Measurements from ENCODE around the gene MYMX.

Gene MYMX

DNA sequence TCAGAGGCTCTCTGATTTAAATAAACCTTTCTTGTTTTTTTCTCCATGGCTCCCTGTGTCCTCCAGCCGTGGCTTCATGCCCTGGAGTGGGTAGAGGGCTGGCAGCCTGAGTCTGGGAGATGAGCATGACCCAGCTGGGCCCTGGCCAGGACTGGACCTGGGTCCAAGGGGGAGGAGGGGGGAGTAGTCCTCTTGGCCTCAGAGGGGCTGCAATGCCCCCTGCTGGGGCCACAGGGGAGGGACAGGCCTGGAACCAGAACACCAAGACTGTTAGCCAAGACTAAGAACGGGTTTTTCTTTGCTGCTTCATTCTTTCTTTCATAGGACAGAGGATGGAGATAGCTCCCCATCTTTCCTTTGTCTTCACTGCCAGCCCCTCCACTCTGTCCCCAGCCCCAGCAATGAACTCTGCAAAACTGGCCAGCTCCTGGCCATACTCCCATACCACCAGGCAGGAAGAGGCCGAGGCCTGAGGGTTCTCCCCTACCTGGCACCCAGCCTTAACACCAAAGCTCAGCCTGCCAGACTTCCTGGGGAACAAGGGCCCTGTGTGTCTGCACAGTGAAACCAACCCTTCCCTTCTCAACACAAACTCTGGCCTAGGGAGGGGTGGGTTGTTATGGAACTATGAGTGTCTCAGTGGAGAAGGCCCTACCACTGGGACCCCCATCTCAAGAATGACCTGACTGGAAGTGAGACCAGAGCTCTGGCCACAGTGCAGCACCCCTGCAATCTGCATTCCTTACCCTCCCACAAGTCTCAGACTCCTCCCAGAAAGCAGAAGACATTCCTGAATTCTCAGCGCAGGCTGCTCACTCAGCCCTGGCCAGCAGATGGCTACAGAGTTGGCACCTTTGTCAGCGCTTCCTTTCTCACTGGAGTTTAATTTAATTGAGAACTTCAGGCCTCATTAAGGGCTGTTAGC lies 17.6 kb downstream of the MYMX start:
- no peak for DNase-seq

- no peak for DNase-seq
Observed at GRCh38 chr6:44235269-44235668, 18.5 kb downstream of the MYMX start.

GRCh38 chr6:44235891-44236516 lies 19.3 kb downstream of the MYMX start:
- no peak for DNase-seq

DNA sequence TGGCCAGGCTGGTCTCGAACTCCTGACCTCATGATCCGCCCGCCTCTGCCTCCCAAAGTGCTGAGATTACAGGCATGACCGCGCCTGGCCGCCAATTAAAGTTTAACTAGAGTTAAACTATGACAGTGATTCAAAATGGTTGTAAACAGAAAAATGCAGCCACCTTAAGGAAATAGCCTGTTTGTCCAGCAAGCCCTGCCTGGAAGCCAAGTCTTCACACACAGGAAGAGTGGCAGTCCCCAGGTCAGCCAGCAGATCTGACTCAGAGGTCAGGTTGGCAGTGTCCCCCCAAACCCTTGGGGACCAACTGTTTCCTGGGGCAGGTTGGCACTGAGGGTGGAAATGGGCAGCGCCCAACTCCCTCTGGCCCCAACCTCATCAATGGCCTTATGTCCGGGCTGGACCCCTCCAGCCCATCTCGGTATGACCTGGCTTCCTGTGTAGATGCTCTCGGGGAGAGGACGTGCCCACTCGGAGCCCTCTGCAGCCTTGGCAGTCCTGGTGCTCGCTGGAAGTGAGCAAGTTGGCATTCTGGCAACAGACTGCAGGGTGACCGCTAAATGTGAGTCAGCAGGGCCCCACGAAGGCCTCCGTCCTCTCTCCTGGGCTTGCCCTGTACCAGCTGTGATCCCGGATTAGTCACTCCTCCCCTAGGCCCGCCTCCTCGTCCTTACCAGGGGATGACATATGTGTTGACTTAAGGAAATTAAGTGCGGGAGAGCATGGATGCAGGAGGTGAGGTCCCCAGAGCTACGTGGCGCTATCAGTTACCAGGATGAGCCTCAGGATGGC lies 20.5 kb downstream of the MYMX start:
- DNase-seq, result peak; percentile 94

- peak; percentile 75 for DNase-seq
Observed at GRCh38 chr6:44237813-44238433, 21.2 kb downstream of the MYMX start.

DNA sequence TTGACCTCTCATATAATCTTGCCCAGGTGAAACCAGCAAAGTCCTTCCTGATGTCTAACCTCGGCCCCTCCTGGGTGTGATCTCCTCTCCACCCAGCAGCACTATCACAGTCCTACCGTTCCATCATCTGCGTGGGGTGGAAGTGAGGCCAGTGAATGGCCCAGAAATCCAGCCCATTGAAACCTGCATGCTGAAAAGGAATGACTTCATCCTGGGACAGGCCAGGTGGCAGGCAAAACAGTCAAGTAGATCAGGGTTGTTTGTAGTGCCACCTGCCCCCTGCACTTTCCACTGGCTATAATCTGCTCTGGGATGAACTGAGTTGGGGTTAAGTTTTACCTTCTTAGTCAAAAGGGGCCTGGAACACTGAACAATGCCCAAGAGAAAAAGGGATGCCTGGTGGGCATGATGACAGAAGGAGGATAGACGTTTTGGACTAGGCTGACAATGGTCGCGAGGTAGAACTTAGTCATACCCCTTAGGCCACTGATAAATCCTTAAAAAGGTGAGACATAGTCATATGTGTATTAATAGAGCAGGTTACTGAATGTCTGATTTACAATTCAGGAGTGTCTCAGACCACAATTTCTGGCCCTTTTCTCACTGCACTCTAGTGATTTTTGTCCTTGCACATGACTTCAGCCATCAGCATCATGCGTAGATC lies 22.1 kb downstream of the MYMX start:
- peak; percentile 18 for DNase-seq

GRCh38 chr6:44243345-44243744 lies 26.6 kb downstream of the MYMX start:
- no peak for DNase-seq

DNA sequence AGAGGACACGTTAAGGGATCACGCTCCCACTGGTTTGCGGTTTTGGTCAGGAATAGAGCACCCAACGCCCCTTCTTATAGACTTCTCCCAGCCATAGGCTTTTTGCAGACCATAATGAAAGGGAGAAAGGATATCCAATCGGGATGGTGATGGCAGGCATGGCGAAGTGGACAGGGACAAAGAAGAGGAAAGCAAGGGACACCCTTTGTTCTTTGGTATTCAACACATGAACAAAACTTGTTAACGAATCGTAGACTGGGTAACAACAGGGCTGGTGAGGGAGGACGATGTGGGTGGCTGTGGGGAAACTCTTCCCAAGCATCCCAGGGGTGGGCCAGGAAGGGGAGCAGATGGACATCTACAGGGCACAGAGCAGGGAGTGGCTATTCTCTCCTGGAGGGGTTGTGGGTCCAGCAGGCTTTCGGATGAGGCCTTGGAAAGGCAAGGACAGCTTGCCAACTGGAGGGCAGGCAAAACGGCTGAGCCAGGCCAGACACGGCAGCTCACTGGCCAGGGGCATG lies 28.7 kb downstream of the MYMX start:
- DNase-seq, result no peak

- peak; percentile 97 for DNase-seq
Observed at GRCh38 chr6:44245912-44246662, 29.4 kb downstream of the MYMX start.

- DNase-seq, result peak; percentile 98
Observed at GRCh38 chr6:44246663-44247337, 30.1 kb downstream of the MYMX start, which contains the start of gene HSP90AB1. Gene HSP90AB1, plus strand, starts transcription at chr6:44247101. Its CDS starts 1,529 bp downstream, at chr6:44248630.

DNA sequence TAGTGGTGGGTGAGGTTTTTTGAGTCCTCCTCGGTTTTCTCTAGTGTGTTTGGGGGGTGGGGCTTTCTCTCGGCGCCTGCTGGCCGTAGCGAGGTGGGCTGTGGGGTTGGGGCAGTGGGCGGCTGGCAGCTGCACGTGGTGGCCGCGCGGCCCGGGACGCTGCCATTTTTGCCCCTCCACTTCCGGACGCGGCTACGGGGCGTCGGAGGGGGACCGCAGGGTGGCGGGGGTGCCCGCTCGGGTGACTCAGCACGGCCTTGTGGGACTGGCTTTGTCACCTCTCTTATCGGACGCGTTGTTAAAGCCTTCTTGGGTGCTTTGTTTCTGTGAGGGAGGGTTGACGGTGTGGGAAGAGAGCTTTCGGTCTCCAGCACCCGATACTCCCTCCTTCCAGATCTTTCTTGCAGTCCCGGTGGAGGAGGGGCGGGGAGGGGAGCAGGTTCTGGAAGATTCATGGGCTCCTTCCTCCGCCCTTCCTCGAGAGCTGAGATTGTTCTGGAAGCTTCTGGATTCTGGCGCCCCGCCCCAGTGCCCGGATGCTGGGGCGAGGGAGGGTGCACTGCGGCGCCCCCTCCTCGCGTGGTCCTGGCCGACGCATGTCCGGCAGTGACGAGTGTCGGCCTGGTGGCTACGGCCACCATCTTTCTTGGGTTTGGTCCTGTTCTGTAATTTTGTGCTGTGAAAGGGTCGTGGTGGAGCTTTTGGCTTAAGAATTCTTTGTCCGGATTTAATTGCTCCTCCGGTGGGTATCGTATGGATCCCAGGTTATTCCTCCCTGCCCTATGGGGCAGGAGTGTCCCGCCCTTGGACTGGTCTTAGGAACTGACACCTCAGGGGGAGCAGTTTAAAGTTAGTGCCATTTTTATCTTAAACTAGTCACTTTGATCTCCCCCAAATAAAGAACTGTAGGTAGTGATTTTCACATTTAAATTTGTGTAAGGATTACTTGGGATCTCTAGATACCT lies 30.9 kb downstream of the MYMX start:
- DNase-seq, result no peak

DNA sequence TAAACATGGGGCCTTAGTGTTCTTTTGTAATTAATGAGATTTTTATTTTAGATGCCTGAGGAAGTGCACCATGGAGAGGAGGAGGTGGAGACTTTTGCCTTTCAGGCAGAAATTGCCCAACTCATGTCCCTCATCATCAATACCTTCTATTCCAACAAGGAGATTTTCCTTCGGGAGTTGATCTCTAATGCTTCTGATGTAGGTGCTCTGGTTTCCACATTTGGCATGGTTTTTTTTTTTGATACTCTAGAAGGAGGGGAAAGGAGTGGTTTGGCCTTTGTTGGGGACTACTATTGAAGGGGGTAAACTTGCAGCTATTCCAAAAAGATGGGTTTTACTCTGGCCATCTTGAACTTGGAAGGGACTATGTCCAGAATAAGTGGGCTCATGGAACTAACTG lies 31.9 kb downstream of the MYMX start:
- DNase-seq, result no peak

- DNase-seq, result no peak
Observed at GRCh38 chr6:44249082-44249748, 32.5 kb downstream of the MYMX start.

- no peak for DNase-seq
Observed at GRCh38 chr6:44250067-44250717, 33.5 kb downstream of the MYMX start.

- DNase-seq, result no peak
Observed at GRCh38 chr6:44250718-44251123, 34.0 kb downstream of the MYMX start.

DNA sequence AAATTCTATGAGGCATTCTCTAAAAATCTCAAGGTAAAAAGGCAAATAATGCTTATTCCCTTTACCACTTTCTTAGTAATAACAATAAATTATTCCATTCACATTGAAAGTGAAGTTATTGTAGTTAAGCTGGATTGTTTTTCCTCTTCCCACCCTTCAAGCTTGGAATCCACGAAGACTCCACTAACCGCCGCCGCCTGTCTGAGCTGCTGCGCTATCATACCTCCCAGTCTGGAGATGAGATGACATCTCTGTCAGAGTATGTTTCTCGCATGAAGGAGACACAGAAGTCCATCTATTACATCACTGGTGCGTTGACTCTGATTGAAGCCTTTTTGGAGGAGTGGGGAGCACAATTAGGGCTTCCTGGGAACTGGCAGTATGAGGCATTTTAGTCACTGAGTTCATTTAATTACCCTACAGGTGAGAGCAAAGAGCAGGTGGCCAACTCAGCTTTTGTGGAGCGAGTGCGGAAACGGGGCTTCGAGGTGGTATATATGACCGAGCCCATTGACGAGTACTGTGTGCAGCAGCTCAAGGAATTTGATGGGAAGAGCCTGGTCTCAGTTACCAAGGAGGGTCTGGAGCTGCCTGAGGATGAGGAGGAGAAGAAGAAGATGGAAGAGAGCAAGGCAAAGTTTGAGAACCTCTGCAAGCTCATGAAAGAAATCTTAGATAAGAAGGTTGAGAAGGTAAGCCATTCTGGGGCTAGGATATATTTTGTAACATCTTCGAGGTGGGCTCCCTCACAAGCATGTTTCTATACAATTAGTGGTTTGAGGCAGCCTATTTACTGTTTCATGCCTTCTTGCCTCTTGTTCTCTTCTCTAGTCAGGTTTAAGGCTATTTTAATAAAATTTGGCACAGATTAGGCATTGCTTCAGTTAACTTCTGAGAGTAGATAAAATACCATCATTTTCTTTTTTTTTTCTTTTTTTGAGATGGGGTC lies 35.1 kb downstream of the MYMX start:
- DNase-seq, result no peak
